Measurements from ENCODE around the gene IQCM.

GRCh38 chr4:149676076-149676475, 139.6 kb downstream of the IQCM start:
- TF ChIP-seq CTCF (IDR thresholded peaks at IDR 0.05) (no peak), POLR2A (IDR thresholded peaks at IDR 0.05) (no peak)

Measured in lower leg skin (tissue), 3 donors.